SH-SY5Y (cell line): ENCODE measurements around the gene EFHD2.

Experiments used
- GATA2 ChIP-seq: IDR thresholded peaks from 2 replicates; pipeline ENCODE4 v1.6.1; 2011; ENCODE audit warnings: mild to moderate bottlenecking, low read depth, low read length
- GATA3 ChIP-seq: IDR thresholded peaks from 2 replicates; pipeline ENCODE4 v1.6.1; 2011; ENCODE audit warnings: low read depth, mild to moderate bottlenecking, low read length, moderate library complexity

DNA sequence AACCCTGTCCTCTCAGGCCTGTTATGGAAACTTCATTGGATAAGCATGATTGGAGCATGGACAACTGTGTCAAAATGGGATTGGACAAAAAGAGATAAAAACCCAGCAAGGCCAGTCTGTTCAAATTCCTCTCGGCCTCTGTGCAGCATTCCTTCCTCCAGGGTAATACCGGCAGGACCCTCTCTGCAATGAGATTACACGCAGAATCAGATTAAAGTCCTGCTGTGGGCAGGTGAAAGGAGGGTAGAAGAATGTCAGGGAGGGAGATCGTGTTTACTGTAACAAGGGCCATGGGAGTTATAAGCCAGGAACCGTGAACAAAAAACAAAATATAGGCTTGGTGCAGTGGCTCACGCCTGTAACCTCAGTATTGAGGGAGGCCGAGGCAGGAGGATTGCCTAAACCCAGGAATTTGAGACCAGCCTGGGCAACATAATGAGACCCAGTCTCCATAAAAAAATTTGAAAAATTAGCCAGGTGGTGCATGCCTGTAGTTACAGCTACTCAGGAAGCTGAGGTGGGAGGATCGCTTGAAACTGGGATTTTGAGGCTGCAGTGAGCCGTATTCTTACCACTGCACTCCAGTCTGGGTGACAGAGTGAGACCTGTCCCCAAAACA, 5.6 kb upstream of the EFHD2 start:
- no peak for TF ChIP-seq GATA2
- no peak for TF ChIP-seq GATA3
